ENCODE measurements around the gene RFX2.
"Not testable (repeated sequence)": the region's sequence is repeated elsewhere in the genome, so short reads cannot be mapped to it uniquely, and the experiment has no call there.

RFX2 gene

DNA sequence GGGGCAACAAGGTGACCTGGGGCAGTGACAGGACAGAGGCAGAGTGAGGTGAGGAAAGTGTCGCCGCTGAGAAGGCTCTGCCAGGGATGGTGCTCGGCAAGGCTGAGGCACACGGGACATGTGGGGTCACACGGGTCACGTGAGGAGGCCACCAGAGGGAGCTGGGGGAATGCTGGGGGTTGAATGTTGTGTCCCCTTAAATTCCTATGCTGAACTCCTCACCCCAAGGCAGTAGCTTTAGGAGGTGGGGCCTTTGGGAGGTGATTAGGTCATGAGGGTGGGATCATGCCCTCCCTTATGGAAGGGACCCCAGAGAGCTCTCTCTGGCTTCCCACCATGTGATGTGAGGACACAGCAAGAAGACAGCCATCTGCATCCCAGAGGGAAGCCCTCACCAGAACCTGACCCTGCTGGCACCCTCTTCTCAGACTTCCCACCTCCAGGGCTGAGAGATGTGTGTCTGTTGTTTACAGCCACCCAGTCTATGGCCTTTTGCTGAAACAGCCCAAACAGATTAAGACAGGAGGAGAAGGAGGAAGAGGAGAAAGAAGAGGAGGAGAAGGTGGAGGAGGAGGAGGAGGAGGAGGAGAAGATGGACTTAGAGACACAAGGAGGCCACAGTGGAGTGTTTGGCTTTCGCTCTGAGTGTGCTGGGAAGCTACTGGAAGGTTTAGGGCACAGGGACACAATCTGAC, 35.4 kb downstream of the RFX2 start:
- DNase-seq (ENCODE audit: low read depth in 1 of 2, low spot score in 1 of 2), result no peak
- Histone ChIP-seq H3K27me3 (ENCODE audit: insufficient read depth, poor library complexity, severe bottlenecking) (no peaks in the 10 kb centered on the region), H3K27ac (replicated peaks) (no peak overlapping the region), H3K4me3 (replicated peaks; ENCODE audit: insufficient read depth, low read length) (no peak overlapping the region)
- TF ChIP-seq, protein P1, sequence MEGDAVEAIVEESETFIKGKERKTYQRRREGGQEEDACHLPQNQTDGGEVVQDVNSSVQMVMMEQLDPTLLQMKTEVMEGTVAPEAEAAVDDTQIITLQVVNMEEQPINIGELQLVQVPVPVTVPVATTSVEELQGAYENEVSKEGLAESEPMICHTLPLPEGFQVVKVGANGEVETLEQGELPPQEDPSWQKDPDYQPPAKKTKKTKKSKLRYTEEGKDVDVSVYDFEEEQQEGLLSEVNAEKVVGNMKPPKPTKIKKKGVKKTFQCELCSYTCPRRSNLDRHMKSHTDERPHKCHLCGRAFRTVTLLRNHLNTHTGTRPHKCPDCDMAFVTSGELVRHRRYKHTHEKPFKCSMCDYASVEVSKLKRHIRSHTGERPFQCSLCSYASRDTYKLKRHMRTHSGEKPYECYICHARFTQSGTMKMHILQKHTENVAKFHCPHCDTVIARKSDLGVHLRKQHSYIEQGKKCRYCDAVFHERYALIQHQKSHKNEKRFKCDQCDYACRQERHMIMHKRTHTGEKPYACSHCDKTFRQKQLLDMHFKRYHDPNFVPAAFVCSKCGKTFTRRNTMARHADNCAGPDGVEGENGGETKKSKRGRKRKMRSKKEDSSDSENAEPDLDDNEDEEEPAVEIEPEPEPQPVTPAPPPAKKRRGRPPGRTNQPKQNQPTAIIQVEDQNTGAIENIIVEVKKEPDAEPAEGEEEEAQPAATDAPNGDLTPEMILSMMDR (IDR thresholded peaks at IDR 0.05; ENCODE audit: insufficient read depth, low read length), result no peak
- TF ChIP-seq, protein P2, sequence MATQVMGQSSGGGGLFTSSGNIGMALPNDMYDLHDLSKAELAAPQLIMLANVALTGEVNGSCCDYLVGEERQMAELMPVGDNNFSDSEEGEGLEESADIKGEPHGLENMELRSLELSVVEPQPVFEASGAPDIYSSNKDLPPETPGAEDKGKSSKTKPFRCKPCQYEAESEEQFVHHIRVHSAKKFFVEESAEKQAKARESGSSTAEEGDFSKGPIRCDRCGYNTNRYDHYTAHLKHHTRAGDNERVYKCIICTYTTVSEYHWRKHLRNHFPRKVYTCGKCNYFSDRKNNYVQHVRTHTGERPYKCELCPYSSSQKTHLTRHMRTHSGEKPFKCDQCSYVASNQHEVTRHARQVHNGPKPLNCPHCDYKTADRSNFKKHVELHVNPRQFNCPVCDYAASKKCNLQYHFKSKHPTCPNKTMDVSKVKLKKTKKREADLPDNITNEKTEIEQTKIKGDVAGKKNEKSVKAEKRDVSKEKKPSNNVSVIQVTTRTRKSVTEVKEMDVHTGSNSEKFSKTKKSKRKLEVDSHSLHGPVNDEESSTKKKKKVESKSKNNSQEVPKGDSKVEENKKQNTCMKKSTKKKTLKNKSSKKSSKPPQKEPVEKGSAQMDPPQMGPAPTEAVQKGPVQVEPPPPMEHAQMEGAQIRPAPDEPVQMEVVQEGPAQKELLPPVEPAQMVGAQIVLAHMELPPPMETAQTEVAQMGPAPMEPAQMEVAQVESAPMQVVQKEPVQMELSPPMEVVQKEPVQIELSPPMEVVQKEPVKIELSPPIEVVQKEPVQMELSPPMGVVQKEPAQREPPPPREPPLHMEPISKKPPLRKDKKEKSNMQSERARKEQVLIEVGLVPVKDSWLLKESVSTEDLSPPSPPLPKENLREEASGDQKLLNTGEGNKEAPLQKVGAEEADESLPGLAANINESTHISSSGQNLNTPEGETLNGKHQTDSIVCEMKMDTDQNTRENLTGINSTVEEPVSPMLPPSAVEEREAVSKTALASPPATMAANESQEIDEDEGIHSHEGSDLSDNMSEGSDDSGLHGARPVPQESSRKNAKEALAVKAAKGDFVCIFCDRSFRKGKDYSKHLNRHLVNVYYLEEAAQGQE (IDR thresholded peaks at IDR 0.05; ENCODE audit: insufficient replicate concordance, low read depth), result no peak
- TF ChIP-seq POLR2AphosphoS5 (IDR thresholded peaks at IDR 0.05; ENCODE audit: low read depth) (no peak), GABPA (IDR thresholded peaks at IDR 0.05; ENCODE audit: low read depth) (no peak), SPI1 (IDR thresholded peaks at IDR 0.05; ENCODE audit: borderline replicate concordance, low read depth) (no peak)

DNA sequence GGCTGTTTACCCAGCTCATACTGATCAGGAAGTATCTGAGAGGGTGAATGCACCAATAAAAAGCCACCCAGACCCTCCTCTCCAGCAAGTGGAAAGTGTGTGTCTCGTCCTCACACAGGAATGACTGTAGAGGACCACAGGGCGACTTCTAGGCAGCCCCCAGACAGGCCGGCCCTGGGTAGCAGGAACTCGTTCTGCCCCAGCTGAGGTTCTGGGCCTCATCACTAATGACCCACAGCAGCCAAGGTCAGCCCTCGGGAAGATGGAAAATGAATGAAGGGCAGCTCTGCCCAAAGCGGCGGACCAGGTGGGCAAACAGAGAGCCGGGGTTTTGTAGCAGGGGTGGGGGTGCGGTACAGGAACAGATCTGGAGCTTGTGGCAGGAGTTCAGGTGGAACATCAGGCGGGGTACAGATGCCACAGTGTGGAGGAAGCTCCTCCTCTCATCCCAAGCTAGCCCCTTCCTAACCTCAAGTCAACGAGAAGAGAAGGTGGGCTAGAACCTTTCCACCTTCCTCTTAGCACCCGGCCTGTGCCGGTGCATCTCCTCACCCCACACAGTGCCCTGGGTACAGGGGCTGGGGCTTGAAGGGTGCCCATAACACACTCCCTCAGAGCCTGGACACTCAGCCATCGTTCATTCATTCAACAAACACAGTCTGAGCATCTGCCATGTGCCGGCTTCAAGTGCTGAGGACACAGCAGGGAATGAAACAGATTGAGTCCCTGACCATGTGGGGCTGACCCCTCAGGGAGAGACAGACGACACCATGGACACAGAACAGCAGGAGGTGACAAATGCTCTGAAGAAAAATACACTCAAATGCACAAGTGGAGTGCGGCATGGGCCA, 36.2 kb downstream of the RFX2 start:
- H3K4me3 ChIP-seq (replicated peaks; ENCODE audit: insufficient read depth, low read length), result no peak overlapping the region
- TF ChIP-seq POLR2AphosphoS5 (IDR thresholded peaks at IDR 0.05; ENCODE audit: low read depth) (no peak), SPI1 (IDR thresholded peaks at IDR 0.05; ENCODE audit: borderline replicate concordance, low read depth) (no peak)
- no peaks in the 10 kb centered on the region for H3K27me3 ChIP-seq (ENCODE audit: insufficient read depth, poor library complexity, severe bottlenecking)
- no peak for DNase-seq (ENCODE audit: low read depth in 1 of 2, low spot score in 1 of 2)
- no peak overlapping the region for H3K27ac ChIP-seq (replicated peaks)

GRCh38 chr19:6073233-6073632, 37.1 kb downstream of the RFX2 start:
- H3K27ac ChIP-seq (replicated peaks); H3K27me3 ChIP-seq (ENCODE audit: insufficient read depth, poor library complexity, severe bottlenecking); H3K4me3 ChIP-seq (replicated peaks; ENCODE audit: insufficient read depth, low read length); DNase-seq (ENCODE audit: low read depth in 1 of 2, low spot score in 1 of 2): not testable (repeated sequence)

- H3K27ac ChIP-seq (replicated peaks), result no peak overlapping the region
These were observed 38.4 kb downstream of the RFX2 start for GRCh38 chr19:6071875-6072274.

More at GRCh38 chr19:6071875-6072274, 38.4 kb downstream of the RFX2 start:
- H3K4me3 ChIP-seq (replicated peaks; ENCODE audit: insufficient read depth, low read length), result no peak overlapping the region
- H3K27me3 ChIP-seq (ENCODE audit: insufficient read depth, poor library complexity, severe bottlenecking), result no peaks in the 10 kb centered on the region
- no peak for DNase-seq (ENCODE audit: low read depth in 1 of 2, low spot score in 1 of 2)
- TF ChIP-seq GABPA (IDR thresholded peaks at IDR 0.05; ENCODE audit: low read depth) (no peak), POLR2AphosphoS5 (IDR thresholded peaks at IDR 0.05; ENCODE audit: low read depth) (no peak), SPI1 (IDR thresholded peaks at IDR 0.05; ENCODE audit: borderline replicate concordance, low read depth) (no peak)
- TF ChIP-seq, protein P2 (IDR thresholded peaks at IDR 0.05; ENCODE audit: insufficient replicate concordance, low read depth), result no peak
- TF ChIP-seq, protein P1 (IDR thresholded peaks at IDR 0.05; ENCODE audit: insufficient read depth, low read length), result no peak
